NCI-H1417 treated with DMSO at 0.1 percent for 48 hours (cell line): ENCODE measurements around the gene SLC38A11.
"Not testable (repeated sequence)": the region's sequence is repeated elsewhere in the genome, so short reads cannot be mapped to it uniquely, and the experiment has no call there.

Source experiments
- DNase-seq: peaks from one replicate; lab custom pipeline; 2025; lab: John Stamatoyannopoulos, UW

SLC38A11 gene

GRCh38 chr2:164954954-164955701, at the start of gene SLC38A11:
Gene SLC38A11, minus strand, starts transcription at chr2:164955525. Its CDS starts 278 bp downstream, at chr2:164955247.
- no peak for DNase-seq

GRCh38 chr2:165003443-165004130, 48.3 kb upstream of the SLC38A11 start:
- no peak for DNase-seq

GRCh38 chr2:165002638-165003037, 47.3 kb upstream of the SLC38A11 start:
- no peak for DNase-seq

- not testable (repeated sequence) for DNase-seq
Observed at GRCh38 chr2:164994664-164995299, 39.5 kb upstream of the SLC38A11 start.

GRCh38 chr2:164993287-164994016, 38.1 kb upstream of the SLC38A11 start:
- no peak for DNase-seq

GRCh38 chr2:164992818-164993217, 37.5 kb upstream of the SLC38A11 start:
- no peak for DNase-seq

GRCh38 chr2:164992093-164992454, 36.7 kb upstream of the SLC38A11 start:
- not testable (repeated sequence) for DNase-seq

- not testable (repeated sequence) for DNase-seq
Observed at GRCh38 chr2:164991361-164992092, 36.2 kb upstream of the SLC38A11 start.

GRCh38 chr2:164990953-164991352, 35.6 kb upstream of the SLC38A11 start:
- DNase-seq, result not testable (repeated sequence)

GRCh38 chr2:164988805-164989204, 33.5 kb upstream of the SLC38A11 start:
- DNase-seq, result not testable (repeated sequence)

- DNase-seq, result not testable (repeated sequence)
Observed at GRCh38 chr2:164986027-164986426, 30.7 kb upstream of the SLC38A11 start.

- no peak for DNase-seq
Observed at GRCh38 chr2:164984428-164984827, 29.1 kb upstream of the SLC38A11 start.

GRCh38 chr2:164981217-164981990, 26.1 kb upstream of the SLC38A11 start:
- DNase-seq, result no peak

- not testable (repeated sequence) for DNase-seq
Observed at GRCh38 chr2:164980688-164981087, 25.4 kb upstream of the SLC38A11 start.

- no peak for DNase-seq
Observed at GRCh38 chr2:164979113-164979512, 23.8 kb upstream of the SLC38A11 start.

- not testable (repeated sequence) for DNase-seq
Observed at GRCh38 chr2:164976875-164977470, 21.6 kb upstream of the SLC38A11 start.

- no peak for DNase-seq
Observed at GRCh38 chr2:164976301-164976700, 21.0 kb upstream of the SLC38A11 start.

GRCh38 chr2:164975891-164976290, 20.6 kb upstream of the SLC38A11 start:
- DNase-seq, result no peak

GRCh38 chr2:164974221-164974620, 18.9 kb upstream of the SLC38A11 start:
- no peak for DNase-seq

GRCh38 chr2:164972216-164972615, 16.9 kb upstream of the SLC38A11 start:
- no peak for DNase-seq
